ENCODE results near the gene AMBRA1.

AMBRA1 gene

GRCh38 chr11:46362156-46363030 lies 231.4 kb downstream of the AMBRA1 start:
- no peak for DNase-seq

DNA sequence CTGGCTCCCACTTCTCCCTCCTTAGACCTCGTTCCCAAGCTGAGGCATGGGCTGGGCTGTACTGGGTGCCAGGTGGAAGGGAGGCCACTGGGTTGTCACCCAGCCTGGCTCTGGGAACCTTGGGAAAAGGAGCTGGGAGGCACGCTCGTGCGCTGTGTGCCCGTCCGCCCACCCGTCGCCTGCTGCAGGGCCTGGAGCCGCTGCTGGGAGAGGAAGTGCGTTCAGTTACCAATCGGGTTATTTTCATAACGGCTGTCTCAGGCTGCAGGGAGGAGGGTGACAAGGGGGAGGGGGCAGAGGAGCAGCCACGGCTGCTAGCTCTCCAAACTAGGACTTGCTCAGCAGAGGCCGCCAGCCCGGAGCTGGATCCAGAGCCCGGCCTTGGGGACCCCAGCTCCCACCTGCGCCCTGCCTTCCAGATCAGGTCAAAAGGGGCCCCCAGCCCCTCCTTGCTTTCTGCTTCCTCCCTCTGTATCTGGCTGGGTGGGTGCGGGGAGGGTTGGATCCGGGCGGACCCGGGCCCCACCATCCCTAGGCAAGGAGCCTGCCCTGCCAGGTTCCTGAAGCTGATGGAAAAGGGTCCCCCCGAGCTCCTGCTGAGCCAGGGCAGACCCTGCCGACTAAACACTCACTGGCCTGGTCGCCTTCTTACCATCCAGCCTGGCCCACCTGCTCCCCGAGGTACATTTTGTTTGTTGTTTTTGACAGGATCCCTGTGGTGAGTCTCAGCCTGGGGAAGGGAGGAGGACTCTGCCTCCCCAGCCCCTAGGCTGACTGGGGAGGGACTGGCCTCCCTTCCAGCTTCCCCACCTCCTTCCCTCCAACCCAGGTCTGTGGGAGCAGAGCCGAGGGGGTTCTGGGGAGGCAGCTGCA lies 232.3 kb downstream of the AMBRA1 start:
- peak; percentile 42 to 72 (median 60) for DNase-seq

DNA sequence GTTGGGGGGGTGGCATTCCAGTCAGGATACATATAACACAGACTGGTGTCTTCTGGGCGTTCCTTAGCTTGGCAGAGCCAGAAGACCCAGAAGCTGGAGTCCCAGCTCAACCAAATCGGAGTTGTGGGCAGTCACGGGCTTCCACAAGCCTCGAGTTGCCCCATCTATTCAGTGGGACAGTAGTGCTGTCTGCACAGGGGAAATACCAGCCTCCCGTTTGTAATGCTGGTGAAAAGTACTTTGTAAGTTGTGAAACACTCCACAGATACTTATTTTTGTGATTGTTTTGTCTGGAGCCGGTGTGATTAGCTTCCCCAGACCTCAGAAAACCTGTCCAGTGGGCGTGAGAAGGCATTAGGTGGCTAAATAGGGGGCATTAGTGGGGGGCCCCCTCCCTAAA lies 232.9 kb downstream of the AMBRA1 start:
- no peak for DNase-seq

DNA sequence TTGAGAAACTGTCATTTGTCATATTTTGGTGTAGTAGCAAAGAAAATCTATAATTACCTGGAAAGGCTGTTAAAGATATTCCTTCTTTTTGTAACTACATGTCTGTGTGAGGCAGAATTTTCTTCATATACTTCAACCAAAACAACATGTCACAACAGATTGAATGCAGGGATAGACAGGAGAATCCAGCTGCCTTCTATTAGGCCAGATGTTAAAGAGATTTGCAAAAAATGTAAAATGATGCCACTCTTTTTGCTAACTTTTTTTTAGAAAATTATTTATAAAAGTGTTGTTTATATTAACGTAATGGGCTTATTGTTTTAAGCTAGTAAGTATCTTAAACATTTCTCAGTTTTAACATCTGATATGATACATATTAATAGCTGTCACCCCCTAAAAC lies 233.9 kb downstream of the AMBRA1 start:
- no peak for DNase-seq

GRCh38 chr11:46357483-46357936 lies 236.3 kb downstream of the AMBRA1 start:
- DNase-seq, result no peak

DNA sequence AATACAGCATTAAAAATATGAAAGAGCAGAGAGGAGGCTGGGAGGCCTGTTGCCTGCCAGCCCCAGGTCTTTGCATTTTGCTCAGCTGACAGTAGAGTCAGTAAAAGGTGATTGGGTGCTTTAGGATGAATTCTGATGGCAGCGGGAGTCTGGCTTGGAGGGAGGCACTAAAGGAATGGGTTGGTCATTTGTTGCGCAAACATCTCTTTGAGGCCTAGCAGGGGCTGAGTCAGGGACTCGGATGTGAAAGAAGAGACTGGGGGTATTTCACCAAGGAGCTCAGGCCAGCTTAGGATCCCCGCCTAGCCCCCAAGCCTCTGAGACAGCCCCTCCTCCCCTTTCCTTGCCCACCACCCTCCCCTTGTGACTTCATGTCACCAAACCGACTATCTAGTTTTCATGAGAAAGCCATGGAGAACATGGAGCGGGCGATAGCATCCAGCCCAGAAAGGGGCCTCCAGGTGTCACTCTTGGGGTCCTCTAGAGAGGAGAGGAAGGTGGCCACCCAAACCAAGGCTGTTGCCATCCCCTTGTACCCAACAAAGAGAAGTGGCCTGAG lies 236.8 kb downstream of the AMBRA1 start:
- no peak for DNase-seq

DNA sequence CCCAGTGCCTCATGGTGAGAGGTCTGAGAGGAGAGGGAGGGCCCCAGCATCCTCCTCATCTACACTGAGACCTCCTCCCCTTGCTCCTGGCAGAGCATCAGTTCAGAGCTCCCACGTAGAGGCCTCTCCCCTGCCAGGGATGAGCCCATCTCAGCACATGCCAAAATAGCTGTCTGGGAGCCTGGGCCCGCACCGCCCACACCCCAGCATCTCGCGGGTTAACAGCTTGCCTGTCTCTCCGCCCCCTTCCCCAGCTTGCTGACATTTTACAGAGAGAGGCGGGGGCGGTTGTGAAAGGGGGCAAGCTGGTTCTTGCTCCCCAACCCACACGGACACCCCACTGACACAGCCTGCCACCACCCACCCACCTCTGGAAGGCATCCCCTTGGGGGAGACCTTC lies 240.1 kb downstream of the AMBRA1 start:
- peak in 3 of 6 experiments; percentile 18 to 28 (median 22) for DNase-seq

DNA sequence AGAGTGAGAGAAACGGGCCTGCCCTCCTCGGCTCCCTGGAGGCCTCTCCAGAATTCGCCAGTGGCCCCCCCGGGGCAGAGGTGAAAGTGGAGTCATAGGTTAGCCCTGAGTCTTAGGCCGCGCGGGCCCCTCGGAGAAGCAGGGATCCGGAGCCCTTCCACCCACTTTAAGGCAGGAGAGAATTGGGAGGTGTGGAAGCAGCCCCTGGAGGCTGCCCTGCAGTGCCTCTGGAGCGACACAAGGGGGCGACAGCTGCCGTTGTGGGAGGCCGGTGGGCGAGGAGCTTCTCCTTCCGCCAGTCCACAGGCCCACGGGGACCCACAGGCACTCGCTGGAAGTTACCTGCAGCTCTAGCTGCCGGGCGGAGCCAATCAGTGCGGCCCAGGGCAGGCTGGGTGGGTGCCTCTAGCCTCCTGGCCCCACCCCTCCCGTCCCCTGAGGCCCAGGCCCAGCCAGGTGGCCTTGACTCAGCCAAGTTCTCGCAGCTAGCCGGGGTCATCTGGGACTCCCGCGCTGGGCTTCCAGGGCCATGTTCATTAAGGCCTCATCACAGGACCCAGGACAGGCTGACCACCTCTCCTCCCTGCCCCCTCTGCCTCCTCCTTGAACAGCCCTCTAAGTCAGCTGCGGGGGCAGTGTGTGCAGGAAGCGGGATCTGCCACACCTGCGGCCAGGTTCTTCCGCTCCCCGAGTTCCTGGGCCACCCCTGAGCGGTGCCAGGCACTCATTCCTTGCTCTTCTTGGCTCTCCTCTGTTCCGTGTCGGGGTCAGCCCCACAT lies 241.6 kb downstream of the AMBRA1 start:
- DNase-seq, result peak; percentile 60 to 80 (median 77)

GRCh38 chr11:46351606-46352005 lies 242.2 kb downstream of the AMBRA1 start:
- no peak for DNase-seq

GRCh38 chr11:46351148-46351547 lies 242.7 kb downstream of the AMBRA1 start:
- no peak for DNase-seq

- no peak for DNase-seq
These were observed 243.1 kb downstream of the AMBRA1 start for GRCh38 chr11:46350695-46351094.

DNA sequence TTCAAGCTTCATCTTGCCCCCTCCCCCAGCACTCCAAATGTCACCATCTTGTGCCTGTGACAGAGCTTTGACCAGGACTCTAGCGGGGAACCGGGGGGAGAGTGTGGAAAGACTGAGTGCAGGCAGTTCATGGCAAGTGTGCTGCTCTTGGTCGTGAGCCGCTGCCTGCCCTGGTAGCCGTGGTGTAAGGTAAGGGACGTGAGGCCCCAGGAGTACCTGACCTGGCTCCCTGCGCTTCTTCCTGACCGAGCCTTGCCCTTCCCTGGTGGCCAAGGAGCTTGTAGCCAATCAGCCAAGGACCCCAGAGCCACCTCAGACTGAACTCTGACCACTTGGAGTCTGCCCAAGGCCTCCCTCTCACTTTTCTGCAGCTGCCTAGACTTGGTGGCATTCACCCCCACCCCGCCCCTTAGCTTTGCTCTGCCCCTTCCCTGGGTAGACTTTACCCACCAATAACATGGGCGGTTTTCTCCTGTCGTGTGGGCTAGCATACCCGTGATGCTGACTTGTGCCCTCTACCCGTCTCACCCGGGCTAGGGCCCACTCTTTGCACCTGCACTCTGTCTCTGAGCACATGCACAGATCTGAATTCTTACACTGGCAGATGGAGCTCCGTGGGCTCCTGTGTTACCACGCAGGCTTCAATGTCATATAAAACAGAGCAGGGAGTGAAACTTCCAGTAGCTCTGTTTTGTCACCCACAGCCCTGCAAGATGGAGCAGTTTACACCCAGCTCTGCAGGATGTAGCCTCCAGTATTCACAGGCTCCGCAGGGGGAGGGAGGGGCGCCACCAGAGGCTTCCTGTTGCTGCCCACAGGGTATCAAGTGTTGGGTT lies 245.0 kb downstream of the AMBRA1 start:
- peak; percentile 22 to 71 (median 50) for DNase-seq

DNA sequence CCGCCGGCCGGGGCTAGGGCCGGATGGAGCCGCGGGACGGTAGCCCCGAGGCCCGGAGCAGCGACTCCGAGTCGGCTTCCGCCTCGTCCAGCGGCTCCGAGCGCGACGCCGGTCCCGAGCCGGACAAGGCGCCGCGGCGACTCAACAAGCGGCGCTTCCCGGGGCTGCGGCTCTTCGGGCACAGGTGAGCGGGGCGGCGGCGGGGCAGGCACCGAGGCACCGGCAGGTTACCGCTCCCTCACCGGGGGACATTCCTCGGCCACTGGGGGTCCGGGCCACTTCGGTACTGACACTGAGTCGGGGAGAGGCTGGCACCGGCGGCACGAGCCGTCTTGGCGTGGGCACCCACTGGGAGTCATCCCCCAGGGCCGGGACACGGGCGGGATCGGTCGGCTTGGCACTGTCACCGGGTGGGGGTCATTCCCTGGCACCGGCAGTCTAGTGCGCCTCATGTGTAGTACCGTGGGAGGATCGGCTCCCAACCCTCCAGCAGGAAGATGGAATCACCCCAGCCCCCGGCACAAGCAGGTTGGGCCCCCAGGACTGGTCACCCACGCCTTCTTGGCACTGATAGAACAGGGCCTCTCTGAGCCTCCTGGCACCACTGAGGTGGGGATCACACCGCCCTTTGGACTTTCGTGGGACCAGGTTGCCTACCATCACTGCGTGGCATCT lies 246.0 kb downstream of the AMBRA1 start:
- DNase-seq, result peak in 3 of 6 experiments; percentile 37 to 57 (median 53)

GRCh38 chr11:46346886-46347636 lies 246.8 kb downstream of the AMBRA1 start, which contains the start of gene DGKZ:
DGKZ (plus strand) TSS chr11:46347463; CDS start chr11:46347660, 197 bp downstream.
- peak; percentile 84 to 95 (median 88) for DNase-seq

Data from stimulated activated naive CD4-positive, alpha-beta T cell (primary cell).